K562 (cell line): ENCODE data around the gene CDCP1. TPM values are rescaled to one million over a fixed set of nuclear protein-coding genes. Genes with fewer than 3 reads are reported as not detected.

ENCODE experiments used
- CEBPZ ChIP-seq: fragments of 150-350 bp; IDR thresholded peaks from 2 replicates; pipeline ENCODE4 v1.6.1; 2014; ENCODE audit warnings: low read depth, mild to moderate bottlenecking, low read length, borderline replicate concordance
- CREB1 ChIP-seq, 2 experiments: sonication (generic) in 1 of 2; formaldehyde crosslinking in 1 of 2; IDR thresholded peaks; 2 replicates each; pipeline versions ENCODE4 v1.6.1 to v1.8.0; 2012 to 2022; ENCODE audit warnings: inconsistent platforms in 1 of 2, mild to moderate bottlenecking in 1 of 2, missing genetic modification reagents in 1 of 2, moderate library complexity in 1 of 2
- GATA2 ChIP-seq: sonication (generic); formaldehyde crosslinking; IDR thresholded peaks from 2 replicates; pipeline ENCODE4 v1.4.0; 2020; ENCODE audit warnings: mild to moderate bottlenecking, missing genetic modification reagents
- HSF4 ChIP-seq: fragments of 250-450 bp; sonication (Bioruptor Pico); IDR thresholded peaks from 2 replicates; pipeline ENCODE4 v2.1.2; 2022; ENCODE audit warnings: mild to moderate bottlenecking, moderate library complexity, borderline replicate concordance
- KDM5B ChIP-seq: fragments of 200-600 bp; sonication (generic); IDR thresholded peaks from 2 replicates; pipeline ENCODE4 v1.6.1; 2012; ENCODE audit warnings: low read depth, mild to moderate bottlenecking, moderate library complexity, low read length, control low read depth, inconsistent platforms; ENCODE audit not compliant: insufficient replicate concordance
- NRF1 ChIP-seq, 2 experiments: fragments of 450-650 bp; IDR thresholded peaks in 1 of 2; conservative IDR thresholded peaks in 1 of 2; 2 replicates each; pipeline ENCODE4 v1.6.1; 2014; ENCODE audit warnings: mild to moderate bottlenecking in 2 of 2
- TEAD1 ChIP-seq, 2 experiments: fragments of 450-650 bp in 1 of 2; sonication (generic) in 1 of 2; formaldehyde crosslinking; IDR thresholded peaks; 2 replicates each; pipeline versions ENCODE4 v1.4.0 to v1.8.0; 2020 to 2022; ENCODE audit warnings: mild to moderate bottlenecking in 2 of 2, missing genetic modification reagents in 1 of 2
- polyA plus RNA-seq, 8 experiments: library from polyadenylated mRNA; depleted of rRNA in 4 of 8; stranded (reverse) in 5 of 8; unstranded in 3 of 8; fragments of >200 nt; fragmentation: Nextera tagmentation in 2 of 8; fragmentation: Illumina TruSeq in 1 of 8; extraction: Ambion mirVana in 2 of 8; extraction: Trizol in 1 of 8; gene quantifications; 2 replicates each; pipeline versions ENCODE4 v1.2.1 to v1.2.3, GENCODE V29; 2011 to 2014; ENCODE audit warnings: inconsistent platforms in 1 of 8, missing spikeins in 1 of 8
- total RNA-seq, 7 experiments: library from RNA; depleted of rRNA in 6 of 7; stranded (reverse); fragments of >200 nt in 6 of 7; fragmentation: Illumina TruSeq in 2 of 7; extraction: Trizol in 2 of 7; gene quantifications; 2 replicates each; pipeline versions ENCODE4 v1.2.1 to v1.2.3, GENCODE V29; 2011 to 2021; ENCODE audit warnings: low replicate concordance in 1 of 7
- TF ChIP-seq, protein P1 (sequence below): fragments of 450-650 bp; IDR thresholded peaks from 2 replicates; pipeline ENCODE4 v1.6.1; 2016; ENCODE audit warnings: mild to moderate bottlenecking, moderate library complexity
- TF ChIP-seq, protein P2 (sequence below): fragments of 200-800 bp; sonication (Bioruptor generic); IDR thresholded peaks from 2 replicates; pipeline ENCODE4 v1.6.1; 2017; ENCODE audit warnings: missing genetic modification characterization, missing compliant biosample characterization

CDCP1 gene
- total and polyA plus RNA-seq, 9 of the 15 experiments (the other 6 are each of a cell fraction or from before 2014, with no cell fraction given) = 3.9 to 16.4 (median 5.2) TPM

DNA sequence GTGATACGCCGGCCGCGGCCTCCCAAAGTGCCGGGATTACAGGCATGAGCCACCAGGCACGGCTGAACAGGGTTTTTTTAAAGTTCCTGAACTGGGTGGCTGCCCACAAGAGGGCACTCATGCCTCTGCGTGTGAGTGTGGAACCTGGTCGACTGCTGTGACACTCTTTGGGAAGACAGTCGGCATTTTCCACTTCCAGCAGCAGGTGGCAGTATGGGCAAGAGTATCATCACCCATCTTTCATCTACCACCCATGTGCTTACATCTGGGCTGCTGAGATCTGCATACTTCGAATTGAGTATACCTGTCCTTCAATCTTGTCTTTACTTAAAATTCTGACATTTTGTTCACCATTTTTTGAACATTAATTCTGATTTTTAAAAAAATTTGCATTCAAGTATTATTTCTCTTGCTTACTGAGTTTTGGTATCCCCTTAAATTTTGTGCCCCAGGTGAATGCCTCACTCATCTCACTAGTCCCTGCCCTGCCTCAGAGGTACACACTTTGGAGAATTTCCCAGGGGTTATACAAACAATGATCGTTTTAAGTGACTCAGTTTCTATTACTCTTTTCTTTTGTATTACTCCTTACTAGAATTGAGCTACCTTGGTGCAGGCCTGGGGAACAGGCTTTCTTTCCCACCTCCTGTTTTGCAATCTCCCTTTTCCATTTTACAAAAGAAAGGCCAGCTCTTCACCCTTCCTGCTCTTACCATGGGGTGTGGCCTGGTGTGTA lies 108.3 kb downstream of the CDCP1 start (continued):
- TF ChIP-seq, protein P1, sequence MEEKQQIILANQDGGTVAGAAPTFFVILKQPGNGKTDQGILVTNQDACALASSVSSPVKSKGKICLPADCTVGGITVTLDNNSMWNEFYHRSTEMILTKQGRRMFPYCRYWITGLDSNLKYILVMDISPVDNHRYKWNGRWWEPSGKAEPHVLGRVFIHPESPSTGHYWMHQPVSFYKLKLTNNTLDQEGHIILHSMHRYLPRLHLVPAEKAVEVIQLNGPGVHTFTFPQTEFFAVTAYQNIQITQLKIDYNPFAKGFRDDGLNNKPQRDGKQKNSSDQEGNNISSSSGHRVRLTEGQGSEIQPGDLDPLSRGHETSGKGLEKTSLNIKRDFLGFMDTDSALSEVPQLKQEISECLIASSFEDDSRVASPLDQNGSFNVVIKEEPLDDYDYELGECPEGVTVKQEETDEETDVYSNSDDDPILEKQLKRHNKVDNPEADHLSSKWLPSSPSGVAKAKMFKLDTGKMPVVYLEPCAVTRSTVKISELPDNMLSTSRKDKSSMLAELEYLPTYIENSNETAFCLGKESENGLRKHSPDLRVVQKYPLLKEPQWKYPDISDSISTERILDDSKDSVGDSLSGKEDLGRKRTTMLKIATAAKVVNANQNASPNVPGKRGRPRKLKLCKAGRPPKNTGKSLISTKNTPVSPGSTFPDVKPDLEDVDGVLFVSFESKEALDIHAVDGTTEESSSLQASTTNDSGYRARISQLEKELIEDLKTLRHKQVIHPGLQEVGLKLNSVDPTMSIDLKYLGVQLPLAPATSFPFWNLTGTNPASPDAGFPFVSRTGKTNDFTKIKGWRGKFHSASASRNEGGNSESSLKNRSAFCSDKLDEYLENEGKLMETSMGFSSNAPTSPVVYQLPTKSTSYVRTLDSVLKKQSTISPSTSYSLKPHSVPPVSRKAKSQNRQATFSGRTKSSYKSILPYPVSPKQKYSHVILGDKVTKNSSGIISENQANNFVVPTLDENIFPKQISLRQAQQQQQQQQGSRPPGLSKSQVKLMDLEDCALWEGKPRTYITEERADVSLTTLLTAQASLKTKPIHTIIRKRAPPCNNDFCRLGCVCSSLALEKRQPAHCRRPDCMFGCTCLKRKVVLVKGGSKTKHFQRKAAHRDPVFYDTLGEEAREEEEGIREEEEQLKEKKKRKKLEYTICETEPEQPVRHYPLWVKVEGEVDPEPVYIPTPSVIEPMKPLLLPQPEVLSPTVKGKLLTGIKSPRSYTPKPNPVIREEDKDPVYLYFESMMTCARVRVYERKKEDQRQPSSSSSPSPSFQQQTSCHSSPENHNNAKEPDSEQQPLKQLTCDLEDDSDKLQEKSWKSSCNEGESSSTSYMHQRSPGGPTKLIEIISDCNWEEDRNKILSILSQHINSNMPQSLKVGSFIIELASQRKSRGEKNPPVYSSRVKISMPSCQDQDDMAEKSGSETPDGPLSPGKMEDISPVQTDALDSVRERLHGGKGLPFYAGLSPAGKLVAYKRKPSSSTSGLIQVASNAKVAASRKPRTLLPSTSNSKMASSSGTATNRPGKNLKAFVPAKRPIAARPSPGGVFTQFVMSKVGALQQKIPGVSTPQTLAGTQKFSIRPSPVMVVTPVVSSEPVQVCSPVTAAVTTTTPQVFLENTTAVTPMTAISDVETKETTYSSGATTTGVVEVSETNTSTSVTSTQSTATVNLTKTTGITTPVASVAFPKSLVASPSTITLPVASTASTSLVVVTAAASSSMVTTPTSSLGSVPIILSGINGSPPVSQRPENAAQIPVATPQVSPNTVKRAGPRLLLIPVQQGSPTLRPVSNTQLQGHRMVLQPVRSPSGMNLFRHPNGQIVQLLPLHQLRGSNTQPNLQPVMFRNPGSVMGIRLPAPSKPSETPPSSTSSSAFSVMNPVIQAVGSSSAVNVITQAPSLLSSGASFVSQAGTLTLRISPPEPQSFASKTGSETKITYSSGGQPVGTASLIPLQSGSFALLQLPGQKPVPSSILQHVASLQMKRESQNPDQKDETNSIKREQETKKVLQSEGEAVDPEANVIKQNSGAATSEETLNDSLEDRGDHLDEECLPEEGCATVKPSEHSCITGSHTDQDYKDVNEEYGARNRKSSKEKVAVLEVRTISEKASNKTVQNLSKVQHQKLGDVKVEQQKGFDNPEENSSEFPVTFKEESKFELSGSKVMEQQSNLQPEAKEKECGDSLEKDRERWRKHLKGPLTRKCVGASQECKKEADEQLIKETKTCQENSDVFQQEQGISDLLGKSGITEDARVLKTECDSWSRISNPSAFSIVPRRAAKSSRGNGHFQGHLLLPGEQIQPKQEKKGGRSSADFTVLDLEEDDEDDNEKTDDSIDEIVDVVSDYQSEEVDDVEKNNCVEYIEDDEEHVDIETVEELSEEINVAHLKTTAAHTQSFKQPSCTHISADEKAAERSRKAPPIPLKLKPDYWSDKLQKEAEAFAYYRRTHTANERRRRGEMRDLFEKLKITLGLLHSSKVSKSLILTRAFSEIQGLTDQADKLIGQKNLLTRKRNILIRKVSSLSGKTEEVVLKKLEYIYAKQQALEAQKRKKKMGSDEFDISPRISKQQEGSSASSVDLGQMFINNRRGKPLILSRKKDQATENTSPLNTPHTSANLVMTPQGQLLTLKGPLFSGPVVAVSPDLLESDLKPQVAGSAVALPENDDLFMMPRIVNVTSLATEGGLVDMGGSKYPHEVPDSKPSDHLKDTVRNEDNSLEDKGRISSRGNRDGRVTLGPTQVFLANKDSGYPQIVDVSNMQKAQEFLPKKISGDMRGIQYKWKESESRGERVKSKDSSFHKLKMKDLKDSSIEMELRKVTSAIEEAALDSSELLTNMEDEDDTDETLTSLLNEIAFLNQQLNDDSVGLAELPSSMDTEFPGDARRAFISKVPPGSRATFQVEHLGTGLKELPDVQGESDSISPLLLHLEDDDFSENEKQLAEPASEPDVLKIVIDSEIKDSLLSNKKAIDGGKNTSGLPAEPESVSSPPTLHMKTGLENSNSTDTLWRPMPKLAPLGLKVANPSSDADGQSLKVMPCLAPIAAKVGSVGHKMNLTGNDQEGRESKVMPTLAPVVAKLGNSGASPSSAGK = peak; percentile 60
- peak in 1 of 2 experiments; percentile 83; a peak in 2 of 4 replicates for TF ChIP-seq TEAD1 (CRISPR knock-in tag; IDR thresholded peaks at IDR 0.05)
- peak; percentile 5; the same call in 1 of the 2 replicates for TF ChIP-seq GATA2 (CRISPR knock-in tag)
- no peak for TF ChIP-seq KDM5B
- TF ChIP-seq, protein P2, sequence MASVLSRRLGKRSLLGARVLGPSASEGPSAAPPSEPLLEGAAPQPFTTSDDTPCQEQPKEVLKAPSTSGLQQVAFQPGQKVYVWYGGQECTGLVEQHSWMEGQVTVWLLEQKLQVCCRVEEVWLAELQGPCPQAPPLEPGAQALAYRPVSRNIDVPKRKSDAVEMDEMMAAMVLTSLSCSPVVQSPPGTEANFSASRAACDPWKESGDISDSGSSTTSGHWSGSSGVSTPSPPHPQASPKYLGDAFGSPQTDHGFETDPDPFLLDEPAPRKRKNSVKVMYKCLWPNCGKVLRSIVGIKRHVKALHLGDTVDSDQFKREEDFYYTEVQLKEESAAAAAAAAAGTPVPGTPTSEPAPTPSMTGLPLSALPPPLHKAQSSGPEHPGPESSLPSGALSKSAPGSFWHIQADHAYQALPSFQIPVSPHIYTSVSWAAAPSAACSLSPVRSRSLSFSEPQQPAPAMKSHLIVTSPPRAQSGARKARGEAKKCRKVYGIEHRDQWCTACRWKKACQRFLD (CRISPR knock-in tag) = peak; percentile 41; the same call in 1 of the 2 replicates
- peak; percentile 21 to 53; a peak in 2 of 4 replicates for TF ChIP-seq NRF1 (conservative IDR thresholded peaks at IDR 0.05 in 1 of 2, IDR thresholded peaks at IDR 0.05 in 1 of 2)
- TF ChIP-seq CEBPZ = no peak
- TF ChIP-seq HSF4 = no peak
- TF ChIP-seq CREB1 (IDR thresholded peaks at IDR 0.05) = no peak; the same call in 1 of the 2 replicates
- TF ChIP-seq CREB1 (CRISPR knock-in tag; IDR thresholded peaks at IDR 0.05) = peak; percentile 55; the same call in 1 of the 2 replicates
